ENCODE data around the gene TRMT61A.

GRCh38 chr14:103489621-103490020 is 39.4 kb upstream of the TRMT61A start:
- TF ChIP-seq POLR2A (IDR thresholded peaks at IDR 0.05; ENCODE audit: low read depth, low read length) = no peak
- TF ChIP-seq TAF1 (IDR thresholded peaks at IDR 0.05; ENCODE audit: low read depth, low read length) = no peak
- TF ChIP-seq POLR2AphosphoS5 (IDR thresholded peaks at IDR 0.05; ENCODE audit: low read depth, low read length) = no peak
